MCF 10A (cell line): Measurements from ENCODE around the gene SNRPE. TPM values are rescaled to one million over a fixed set of nuclear protein-coding genes. Genes with fewer than 3 reads are reported as not detected.

Experiments used
- BruUV-seq: library from RNA; stranded (reverse); fragments of 400-500 nt; replicated peaks from 2 replicates; lab custom pipeline; 2021; lab: Mats Ljungman, UMichigan
- CTCF ChIA-PET: fragments of 300-600 bp; sonication (Branson Sonifier 250); formaldehyde crosslinking; extraction: SDS; loops from one replicate; lab custom pipeline; 2021; ENCODE audit warnings: antibody characterized with exemption, inconsistent platforms; lab: Yijun Ruan, JAX
- POLR2A ChIA-PET: fragments of 300-600, 350-650 bp; sonication (Branson Sonifier 250); formaldehyde crosslinking; extraction: SDS; loops from one replicate; lab custom pipeline; 2020; ENCODE audit warnings: antibody characterized with exemption, inconsistent platforms; lab: Yijun Ruan, JAX
- DNase-seq: peaks from one replicate; pipeline ENCODE4 v3.0.0-alpha.2; 2018; ENCODE audit not compliant: unreplicated experiment
- H3K27ac Mint-ChIP-seq: one replicate; pipeline ENCODE4 v1.8.0; 2022; ENCODE audit warnings: mild to moderate bottlenecking, low read depth, mixed read lengths; ENCODE audit not compliant: unreplicated experiment
- H3K27me3 Mint-ChIP-seq: one replicate; pipeline ENCODE4 v1.8.0; 2022; ENCODE audit warnings: mixed read lengths; ENCODE audit not compliant: insufficient read depth, unreplicated experiment
- H3K36me3 Mint-ChIP-seq: one replicate; pipeline ENCODE4 v1.8.0; 2022; ENCODE audit warnings: mild to moderate bottlenecking, moderate library complexity, mixed read lengths; ENCODE audit not compliant: insufficient read depth, unreplicated experiment
- H3K4me1 Mint-ChIP-seq: one replicate; pipeline ENCODE4 v1.8.0; 2022; ENCODE audit warnings: mixed read lengths; ENCODE audit not compliant: insufficient read depth, unreplicated experiment
- H3K4me3 Mint-ChIP-seq: one replicate; pipeline ENCODE4 v1.8.0; 2022; ENCODE audit warnings: mild to moderate bottlenecking, moderate library complexity, mixed read lengths; ENCODE audit not compliant: unreplicated experiment
- H3K9me3 Mint-ChIP-seq: one replicate; pipeline ENCODE4 v1.8.0; 2022; ENCODE audit warnings: mixed read lengths; ENCODE audit not compliant: unreplicated experiment
- intact Hi-C: fragments of 100-400 bp; cut with micrococcal nuclease; formaldehyde crosslinking; loops from 2 replicates; pipeline ENCODE4 v1.14.1; 2022
- total RNA-seq: library from RNA; stranded (reverse); gene quantifications from 2 replicates; pipeline ENCODE4 v1.2.3, GENCODE V29; 2022
- TF ChIP-seq, protein P1 (sequence below): fragments of 200-600 bp; IDR thresholded peaks from one replicate; pipeline ENCODE4 v1.8.0; 2022; ENCODE audit warnings: antibody characterized with exemption, mild to moderate bottlenecking; ENCODE audit not compliant: unreplicated experiment

SNRPE gene
- total RNA-seq, 1 experiment from 2014 or later: 358 TPM

GRCh38 chr1:203899869-203900714, 38.7 kb downstream of the SNRPE start:
- TF ChIP-seq, protein P1, sequence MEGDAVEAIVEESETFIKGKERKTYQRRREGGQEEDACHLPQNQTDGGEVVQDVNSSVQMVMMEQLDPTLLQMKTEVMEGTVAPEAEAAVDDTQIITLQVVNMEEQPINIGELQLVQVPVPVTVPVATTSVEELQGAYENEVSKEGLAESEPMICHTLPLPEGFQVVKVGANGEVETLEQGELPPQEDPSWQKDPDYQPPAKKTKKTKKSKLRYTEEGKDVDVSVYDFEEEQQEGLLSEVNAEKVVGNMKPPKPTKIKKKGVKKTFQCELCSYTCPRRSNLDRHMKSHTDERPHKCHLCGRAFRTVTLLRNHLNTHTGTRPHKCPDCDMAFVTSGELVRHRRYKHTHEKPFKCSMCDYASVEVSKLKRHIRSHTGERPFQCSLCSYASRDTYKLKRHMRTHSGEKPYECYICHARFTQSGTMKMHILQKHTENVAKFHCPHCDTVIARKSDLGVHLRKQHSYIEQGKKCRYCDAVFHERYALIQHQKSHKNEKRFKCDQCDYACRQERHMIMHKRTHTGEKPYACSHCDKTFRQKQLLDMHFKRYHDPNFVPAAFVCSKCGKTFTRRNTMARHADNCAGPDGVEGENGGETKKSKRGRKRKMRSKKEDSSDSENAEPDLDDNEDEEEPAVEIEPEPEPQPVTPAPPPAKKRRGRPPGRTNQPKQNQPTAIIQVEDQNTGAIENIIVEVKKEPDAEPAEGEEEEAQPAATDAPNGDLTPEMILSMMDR: no peak
- H3K9me3 Mint-ChIP-seq: peaks cover 7% of the 10 kb centered on the region
- no peak for DNase-seq
- no peak overlapping the region for H3K4me3 Mint-ChIP-seq
- H3K27ac Mint-ChIP-seq: no peak overlapping the region
- H3K36me3 Mint-ChIP-seq: peaks cover 5% of the 10 kb centered on the region
- no peaks in the 10 kb centered on the region for H3K27me3 Mint-ChIP-seq
- POLR2A ChIA-PET: interaction anchor here (0.6 to 1.7 kb wide), 3 partner anchors 10 to 274 kb away, joined by 3 to 6 read pairs (median 4); partner anchors contain the start of gene ETNK2
- BruUV-seq: no TSS peak
- CTCF ChIA-PET: interaction anchor here (0.6 to 1.7 kb wide), 7 partner anchors 13 to 389 kb away, joined by 3 to 7 read pairs (median 4); no protein-coding TSS in a partner anchor
- intact Hi-C loops: no loop called here
- no peaks in the 10 kb centered on the region for H3K4me1 Mint-ChIP-seq

DNA sequence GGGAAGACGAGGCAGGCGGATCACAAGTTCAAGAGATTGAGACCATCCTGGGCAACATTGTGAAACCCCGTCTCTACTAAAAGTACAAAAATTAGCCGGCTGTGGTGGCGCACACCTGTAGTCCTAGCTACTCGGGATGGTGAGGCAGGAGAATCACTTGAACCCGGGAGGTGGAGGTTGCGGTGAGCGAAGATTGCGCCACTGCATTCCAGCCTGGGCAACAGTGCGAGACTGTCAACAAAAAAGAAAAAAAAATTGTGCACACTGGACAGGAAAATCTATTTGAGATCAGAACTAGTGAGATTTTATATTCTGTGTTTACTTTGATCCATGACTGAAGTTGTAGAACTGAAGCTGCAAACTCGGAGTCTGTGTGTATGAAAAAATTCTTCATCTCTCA, 40.2 kb downstream of the SNRPE start:
- H3K4me3 Mint-ChIP-seq: no peak overlapping the region
- TF ChIP-seq, protein P1: no peak
- no peaks in the 10 kb centered on the region for H3K9me3 Mint-ChIP-seq
- intact Hi-C loops: no loop called here
- ChIA-PET POLR2A (interaction anchor here (0.6 to 1.2 kb wide), 4 partner anchors 150 to 1845 kb away, joined by 3 to 7 read pairs (median 4); no protein-coding TSS in a partner anchor), CTCF (interaction anchor here (0.5 to 1.5 kb wide), 5 partner anchors 14 to 1074 kb away, joined by 3 to 7 read pairs (median 3); no protein-coding TSS in a partner anchor)
- no peak overlapping the region for H3K27ac Mint-ChIP-seq
- H3K27me3 Mint-ChIP-seq: no peaks in the 10 kb centered on the region
- peaks cover 7% of the 10 kb centered on the region for H3K4me1 Mint-ChIP-seq
- no TSS peak for BruUV-seq
- DNase-seq: no peak
- no peaks in the 10 kb centered on the region for H3K36me3 Mint-ChIP-seq

- H3K27ac Mint-ChIP-seq: no peak overlapping the region
- no TSS peak for BruUV-seq
- CTCF ChIA-PET: interaction anchor here (0.6 to 0.7 kb wide), 2 partner anchors 299 to 314 kb away, joined by 3 to 4 read pairs; no protein-coding TSS in a partner anchor
- DNase-seq: no peak
- no peaks in the 10 kb centered on the region for H3K9me3 Mint-ChIP-seq
- intact Hi-C loops: no loop called here
- no peaks in the 10 kb centered on the region for H3K36me3 Mint-ChIP-seq
- no peak overlapping the region for H3K4me3 Mint-ChIP-seq
- H3K4me1 Mint-ChIP-seq: peaks cover 19% of the 10 kb centered on the region
- TF ChIP-seq, protein P1: no peak
- no peaks in the 10 kb centered on the region for H3K27me3 Mint-ChIP-seq
- POLR2A ChIA-PET: interaction anchor here (1.0 kb wide), 1 partner anchor 32 kb away, joined by 3 read pairs; no protein-coding TSS in a partner anchor
Observed at GRCh38 chr1:203905275-203905674, 43.9 kb downstream of the SNRPE start.

DNA sequence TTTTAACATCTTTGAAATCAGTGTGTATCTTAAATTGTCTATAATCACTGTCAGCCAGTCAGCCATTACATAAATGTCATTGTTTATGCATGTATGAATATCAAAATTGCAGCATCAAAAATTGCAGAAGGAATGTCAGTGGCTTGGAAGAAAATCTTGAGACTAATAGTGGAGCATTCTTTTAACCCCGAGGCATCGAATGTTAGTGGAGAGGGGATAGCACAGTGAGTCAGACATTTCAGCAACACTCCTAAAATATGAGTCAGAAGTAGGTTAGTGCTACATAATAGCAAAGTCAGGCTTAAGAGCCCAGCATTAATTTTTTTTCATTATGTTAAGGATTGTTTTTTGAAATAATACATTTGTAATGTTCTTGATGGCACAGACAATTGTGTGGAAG, 45.5 kb downstream of the SNRPE start:
- ChIA-PET POLR2A (interaction anchor here (0.8 to 1.9 kb wide), 8 partner anchors 12 to 223 kb away, joined by 3 to 14 read pairs (median 4); partner anchors contain the start of gene SOX13), CTCF (interaction anchor here (0.8 to 1.4 kb wide), 5 partner anchors 35 to 437 kb away, joined by 3 to 5 read pairs (median 4); no protein-coding TSS in a partner anchor)
- TF ChIP-seq, protein P1: no peak
- no TSS peak for BruUV-seq
- no peaks in the 10 kb centered on the region for H3K36me3 Mint-ChIP-seq
- H3K27me3 Mint-ChIP-seq: no peaks in the 10 kb centered on the region
- no peak overlapping the region for H3K4me3 Mint-ChIP-seq
- intact Hi-C loops: loop anchor here (1.0 kb wide), 3 partner anchors 18 to 166 kb away; partner anchors contain the start of gene SOX13
- peak; percentile 99 for DNase-seq
- H3K27ac Mint-ChIP-seq: peak overlapping the region; percentile 60
- H3K9me3 Mint-ChIP-seq: no peaks in the 10 kb centered on the region
- H3K4me1 Mint-ChIP-seq: peaks cover 19% of the 10 kb centered on the region
